ENCODE data around the gene ZRANB3.
"Not testable (repeated sequence)": the region's sequence is repeated elsewhere in the genome, so short reads cannot be mapped to it uniquely, and the experiment has no call there.

ZRANB3 gene

GRCh38 chr2:135475128-135475527 is 55.9 kb downstream of the ZRANB3 start:
- no peak for DNase-seq

- DNase-seq = no peak
Measured at GRCh38 chr2:135473567-135473966, 57.5 kb downstream of the ZRANB3 start.

- DNase-seq = no peak
Measured at GRCh38 chr2:135471106-135471505, 59.9 kb downstream of the ZRANB3 start.

GRCh38 chr2:135457279-135457678 is 73.7 kb downstream of the ZRANB3 start:
- DNase-seq = no peak

GRCh38 chr2:135456835-135457234 is 74.2 kb downstream of the ZRANB3 start:
- no peak for DNase-seq

- no peak for DNase-seq
Measured at GRCh38 chr2:135456431-135456830, 74.6 kb downstream of the ZRANB3 start.

GRCh38 chr2:135454608-135455007 is 76.4 kb downstream of the ZRANB3 start:
- DNase-seq = no peak

GRCh38 chr2:135453027-135453426 is 78.0 kb downstream of the ZRANB3 start:
- DNase-seq = not testable (repeated sequence)

- no peak for DNase-seq
Measured at GRCh38 chr2:135451966-135452365, 79.1 kb downstream of the ZRANB3 start.

GRCh38 chr2:135443013-135443412 is 88.0 kb downstream of the ZRANB3 start:
- not testable (repeated sequence) for DNase-seq

- DNase-seq = not testable (repeated sequence)
Measured at GRCh38 chr2:135435155-135435554, 95.9 kb downstream of the ZRANB3 start.

- DNase-seq = no peak
Measured at GRCh38 chr2:135424849-135425248, 106.2 kb downstream of the ZRANB3 start.

GRCh38 chr2:135422898-135423297 is 108.1 kb downstream of the ZRANB3 start:
- no peak for DNase-seq

GRCh38 chr2:135411646-135412045 is 119.4 kb downstream of the ZRANB3 start:
- DNase-seq = no peak

GRCh38 chr2:135409436-135409835 is 121.6 kb downstream of the ZRANB3 start:
- no peak for DNase-seq

GRCh38 chr2:135396259-135396658 is 134.8 kb downstream of the ZRANB3 start:
- DNase-seq = not testable (repeated sequence)

- no peak for DNase-seq
Measured at GRCh38 chr2:135386993-135387392, 144.0 kb downstream of the ZRANB3 start.

GRCh38 chr2:135378591-135378990 is 152.4 kb downstream of the ZRANB3 start:
- DNase-seq = no peak

GRCh38 chr2:135373702-135374101 is 157.3 kb downstream of the ZRANB3 start:
- DNase-seq = no peak

- DNase-seq = no peak
Measured at GRCh38 chr2:135349941-135350340, 181.1 kb downstream of the ZRANB3 start.

- DNase-seq = not testable (repeated sequence)
Measured at GRCh38 chr2:135348096-135348704, 182.8 kb downstream of the ZRANB3 start.

GRCh38 chr2:135337071-135337470 is 193.9 kb downstream of the ZRANB3 start:
- no peak for DNase-seq

- no peak for DNase-seq
Measured at GRCh38 chr2:135335256-135335655, 195.8 kb downstream of the ZRANB3 start.

GRCh38 chr2:135327146-135327545 is 203.9 kb downstream of the ZRANB3 start:
- no peak for DNase-seq
